ENCODE results near the gene FAM53B.

The FAM53B gene

GRCh38 chr10:124602121-124602561, 142.0 kb downstream of the FAM53B start:
- Histone ChIP-seq H3K36me3 (ENCODE audit: insufficient read depth, low read depth, low read length) (no peaks in the 10 kb centered on the region), H3K9me3 (ENCODE audit: insufficient read depth, low read depth, low read length) (no peaks in the 10 kb centered on the region), H3K27me3 (ENCODE audit: insufficient read depth, low read length) (no peaks in the 10 kb centered on the region), H3K27ac (ENCODE audit: low read length) (no peak overlapping the region), H3K9ac (ENCODE audit: low read depth, low read length) (no peak overlapping the region), H3K4me1 (ENCODE audit: insufficient read depth, low read length) (no peaks in the 10 kb centered on the region), H3K4me3 (ENCODE audit: low read length) (no peak overlapping the region)

GRCh38 chr10:124601431-124602120, 142.6 kb downstream of the FAM53B start:
- no peaks in the 10 kb centered on the region for H3K4me1 ChIP-seq (ENCODE audit: insufficient read depth, low read length)
- no peaks in the 10 kb centered on the region for H3K9me3 ChIP-seq (ENCODE audit: insufficient read depth, low read depth, low read length)
- H3K9ac ChIP-seq (ENCODE audit: low read depth, low read length) = no peak overlapping the region
- no peaks in the 10 kb centered on the region for H3K36me3 ChIP-seq (ENCODE audit: insufficient read depth, low read depth, low read length)
- H3K4me3 ChIP-seq (ENCODE audit: low read length) = no peak overlapping the region
- H3K27ac ChIP-seq (ENCODE audit: low read length) = no peak overlapping the region
- no peaks in the 10 kb centered on the region for H3K27me3 ChIP-seq (ENCODE audit: insufficient read depth, low read length)

GRCh38 chr10:124601016-124601415, 143.2 kb downstream of the FAM53B start:
- Histone ChIP-seq H3K36me3 (ENCODE audit: insufficient read depth, low read depth, low read length) (no peaks in the 10 kb centered on the region), H3K4me1 (ENCODE audit: insufficient read depth, low read length) (no peaks in the 10 kb centered on the region), H3K27ac (ENCODE audit: low read length) (no peak overlapping the region), H3K9me3 (ENCODE audit: insufficient read depth, low read depth, low read length) (no peaks in the 10 kb centered on the region), H3K4me3 (ENCODE audit: low read length) (no peak overlapping the region), H3K9ac (ENCODE audit: low read depth, low read length) (no peak overlapping the region), H3K27me3 (ENCODE audit: insufficient read depth, low read length) (no peaks in the 10 kb centered on the region)

- H3K4me1 ChIP-seq (ENCODE audit: insufficient read depth, low read length) = no peaks in the 10 kb centered on the region
- no peak overlapping the region for H3K4me3 ChIP-seq (ENCODE audit: low read length)
- no peaks in the 10 kb centered on the region for H3K27me3 ChIP-seq (ENCODE audit: insufficient read depth, low read length)
- H3K9ac ChIP-seq (ENCODE audit: low read depth, low read length) = no peak overlapping the region
- H3K36me3 ChIP-seq (ENCODE audit: insufficient read depth, low read depth, low read length) = no peaks in the 10 kb centered on the region
- H3K9me3 ChIP-seq (ENCODE audit: insufficient read depth, low read depth, low read length) = no peaks in the 10 kb centered on the region
- no peak overlapping the region for H3K27ac ChIP-seq (ENCODE audit: low read length)
Measured at GRCh38 chr10:124600051-124600880, 143.9 kb downstream of the FAM53B start.

DNA sequence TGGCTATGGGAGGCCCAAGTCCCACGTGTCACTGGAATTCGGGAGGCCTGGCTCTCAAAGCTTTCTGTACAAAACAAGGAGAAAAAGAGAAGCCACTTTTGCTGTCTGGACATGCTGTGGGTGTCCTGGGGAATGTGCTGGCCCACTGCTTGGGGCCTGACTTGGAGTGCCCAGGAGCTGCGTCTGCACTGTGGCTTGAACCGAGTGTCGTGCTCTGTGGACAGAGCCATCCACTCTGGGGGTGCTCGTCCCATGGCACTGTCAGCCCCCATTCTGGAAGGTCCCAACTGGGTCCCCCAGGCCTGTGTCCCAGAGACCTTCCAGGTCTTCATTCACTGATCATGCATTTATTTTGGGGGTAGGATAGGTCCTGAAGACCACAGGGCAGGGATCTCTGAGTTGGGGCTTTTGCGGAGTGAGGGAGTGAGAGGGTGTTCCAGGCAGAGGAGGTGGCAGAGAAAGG, 144.6 kb downstream of the FAM53B start:
- no peaks in the 10 kb centered on the region for H3K9me3 ChIP-seq (ENCODE audit: insufficient read depth, low read depth, low read length)
- H3K27me3 ChIP-seq (ENCODE audit: insufficient read depth, low read length) = no peaks in the 10 kb centered on the region
- no peak overlapping the region for H3K4me3 ChIP-seq (ENCODE audit: low read length)
- H3K9ac ChIP-seq (ENCODE audit: low read depth, low read length) = no peak overlapping the region
- H3K36me3 ChIP-seq (ENCODE audit: insufficient read depth, low read depth, low read length) = no peaks in the 10 kb centered on the region
- no peak overlapping the region for H3K27ac ChIP-seq (ENCODE audit: low read length)
- H3K4me1 ChIP-seq (ENCODE audit: insufficient read depth, low read length) = no peaks in the 10 kb centered on the region

- Histone ChIP-seq H3K9ac (ENCODE audit: low read depth, low read length) (no peak overlapping the region), H3K27me3 (ENCODE audit: insufficient read depth, low read length) (no peaks in the 10 kb centered on the region), H3K4me3 (ENCODE audit: low read length) (no peak overlapping the region), H3K36me3 (ENCODE audit: insufficient read depth, low read depth, low read length) (no peaks in the 10 kb centered on the region), H3K27ac (ENCODE audit: low read length) (no peak overlapping the region), H3K4me1 (ENCODE audit: insufficient read depth, low read length) (no peaks in the 10 kb centered on the region), H3K9me3 (ENCODE audit: insufficient read depth, low read depth, low read length) (no peaks in the 10 kb centered on the region)
Measured at GRCh38 chr10:124598773-124599587, 145.2 kb downstream of the FAM53B start.

GRCh38 chr10:124598196-124598595, 146.0 kb downstream of the FAM53B start:
- no peak overlapping the region for H3K9ac ChIP-seq (ENCODE audit: low read depth, low read length)
- no peak overlapping the region for H3K27ac ChIP-seq (ENCODE audit: low read length)
- H3K4me3 ChIP-seq (ENCODE audit: low read length) = no peak overlapping the region
- no peaks in the 10 kb centered on the region for H3K9me3 ChIP-seq (ENCODE audit: insufficient read depth, low read depth, low read length)
- H3K36me3 ChIP-seq (ENCODE audit: insufficient read depth, low read depth, low read length) = no peaks in the 10 kb centered on the region
- H3K4me1 ChIP-seq (ENCODE audit: insufficient read depth, low read length) = no peaks in the 10 kb centered on the region
- no peaks in the 10 kb centered on the region for H3K27me3 ChIP-seq (ENCODE audit: insufficient read depth, low read length)

GRCh38 chr10:124597846-124598165, 146.4 kb downstream of the FAM53B start:
- Histone ChIP-seq H3K4me1 (ENCODE audit: insufficient read depth, low read length) (no peaks in the 10 kb centered on the region), H3K9ac (ENCODE audit: low read depth, low read length) (no peak overlapping the region), H3K4me3 (ENCODE audit: low read length) (no peak overlapping the region), H3K36me3 (ENCODE audit: insufficient read depth, low read depth, low read length) (no peaks in the 10 kb centered on the region), H3K9me3 (ENCODE audit: insufficient read depth, low read depth, low read length) (no peaks in the 10 kb centered on the region), H3K27me3 (ENCODE audit: insufficient read depth, low read length) (no peaks in the 10 kb centered on the region), H3K27ac (ENCODE audit: low read length) (no peak overlapping the region)

GRCh38 chr10:124596962-124597845, 147.0 kb downstream of the FAM53B start:
- H3K9me3 ChIP-seq (ENCODE audit: insufficient read depth, low read depth, low read length) = no peaks in the 10 kb centered on the region
- no peaks in the 10 kb centered on the region for H3K36me3 ChIP-seq (ENCODE audit: insufficient read depth, low read depth, low read length)
- no peak overlapping the region for H3K9ac ChIP-seq (ENCODE audit: low read depth, low read length)
- H3K4me3 ChIP-seq (ENCODE audit: low read length) = no peak overlapping the region
- H3K27me3 ChIP-seq (ENCODE audit: insufficient read depth, low read length) = no peaks in the 10 kb centered on the region
- no peak overlapping the region for H3K27ac ChIP-seq (ENCODE audit: low read length)
- H3K4me1 ChIP-seq (ENCODE audit: insufficient read depth, low read length) = no peaks in the 10 kb centered on the region

- Histone ChIP-seq H3K36me3 (ENCODE audit: insufficient read depth, low read depth, low read length) (no peaks in the 10 kb centered on the region), H3K27me3 (ENCODE audit: insufficient read depth, low read length) (no peaks in the 10 kb centered on the region), H3K9me3 (ENCODE audit: insufficient read depth, low read depth, low read length) (no peaks in the 10 kb centered on the region), H3K4me1 (ENCODE audit: insufficient read depth, low read length) (no peaks in the 10 kb centered on the region), H3K4me3 (ENCODE audit: low read length) (no peak overlapping the region), H3K27ac (ENCODE audit: low read length) (no peak overlapping the region), H3K9ac (ENCODE audit: low read depth, low read length) (no peak overlapping the region)
Measured at GRCh38 chr10:124596116-124596785, 147.9 kb downstream of the FAM53B start.

Measured in iPS-20b (cell line).